ENCODE results near the gene RAB7B. TPM values are rescaled to one million over a fixed set of nuclear protein-coding genes. Genes with fewer than 3 reads are reported as not detected.

The RAB7B gene
- total RNA-seq, 3 donors from 2014 or later (not counting 1 experiment from before 2014, with no cell fraction given) = 0.19 TPM; not detected in 2

DNA sequence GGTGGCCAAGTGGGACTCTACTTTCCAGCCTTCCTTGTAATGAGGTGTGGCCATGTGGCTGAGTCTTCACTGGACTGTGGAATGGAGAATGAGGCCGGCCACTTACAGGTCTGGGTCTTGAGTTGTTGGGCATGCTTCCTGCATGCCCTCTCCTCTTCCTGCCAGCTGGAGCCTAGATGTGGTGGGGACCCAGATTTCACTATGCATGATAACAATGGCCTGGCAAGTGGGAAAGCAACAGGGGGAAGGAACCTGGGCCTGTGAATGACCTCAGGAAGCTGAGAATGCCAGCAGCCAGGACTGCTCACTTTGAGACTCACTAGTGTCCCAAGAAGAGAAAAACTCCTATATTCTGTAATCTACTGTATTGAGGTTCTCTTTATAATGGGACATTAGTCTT lies 51.4 kb downstream of the RAB7B start:
- Histone ChIP-seq H3K27ac (ENCODE audit: low read length) (no peak overlapping the region), H3K9me3 (ENCODE audit: control insufficient read depth, insufficient read depth, low read length) (no peaks in the 10 kb centered on the region), H3K4me1 (ENCODE audit: control insufficient read depth, insufficient read depth, low read length) (no peaks in the 10 kb centered on the region), H3K27me3 (ENCODE audit: control insufficient read depth, insufficient read depth, low read length) (no peaks in the 10 kb centered on the region), H3K4me3 (ENCODE audit: low read length) (no peak overlapping the region), H3K36me3 (ENCODE audit: control insufficient read depth, insufficient read depth, low read length) (no peaks in the 10 kb centered on the region)
- no peak for DNase-seq
- TF ChIP-seq, protein P1, sequence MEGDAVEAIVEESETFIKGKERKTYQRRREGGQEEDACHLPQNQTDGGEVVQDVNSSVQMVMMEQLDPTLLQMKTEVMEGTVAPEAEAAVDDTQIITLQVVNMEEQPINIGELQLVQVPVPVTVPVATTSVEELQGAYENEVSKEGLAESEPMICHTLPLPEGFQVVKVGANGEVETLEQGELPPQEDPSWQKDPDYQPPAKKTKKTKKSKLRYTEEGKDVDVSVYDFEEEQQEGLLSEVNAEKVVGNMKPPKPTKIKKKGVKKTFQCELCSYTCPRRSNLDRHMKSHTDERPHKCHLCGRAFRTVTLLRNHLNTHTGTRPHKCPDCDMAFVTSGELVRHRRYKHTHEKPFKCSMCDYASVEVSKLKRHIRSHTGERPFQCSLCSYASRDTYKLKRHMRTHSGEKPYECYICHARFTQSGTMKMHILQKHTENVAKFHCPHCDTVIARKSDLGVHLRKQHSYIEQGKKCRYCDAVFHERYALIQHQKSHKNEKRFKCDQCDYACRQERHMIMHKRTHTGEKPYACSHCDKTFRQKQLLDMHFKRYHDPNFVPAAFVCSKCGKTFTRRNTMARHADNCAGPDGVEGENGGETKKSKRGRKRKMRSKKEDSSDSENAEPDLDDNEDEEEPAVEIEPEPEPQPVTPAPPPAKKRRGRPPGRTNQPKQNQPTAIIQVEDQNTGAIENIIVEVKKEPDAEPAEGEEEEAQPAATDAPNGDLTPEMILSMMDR (IDR thresholded peaks at IDR 0.05) = no peak
- Mint-ChIP-seq H3K9me3 (no peaks in the 10 kb centered on the region), H3K36me3 (no peaks in the 10 kb centered on the region), H3K4me1 (no peaks in the 10 kb centered on the region), H3K4me3 (no peak overlapping the region), H3K27ac (no peak overlapping the region), H3K27me3 (ENCODE audit: low read depth in 2 of 2) (peaks cover 4 to 14% of the 10 kb centered on the region in 2 donors)
- no peak for ATAC-seq
- WGBS (ENCODE audit: insufficient coverage) = 91% methylated on average over 1 of the region's 1 CpG
- intact Hi-C loops (cut with micrococcal nuclease) = no loop called here

DNA sequence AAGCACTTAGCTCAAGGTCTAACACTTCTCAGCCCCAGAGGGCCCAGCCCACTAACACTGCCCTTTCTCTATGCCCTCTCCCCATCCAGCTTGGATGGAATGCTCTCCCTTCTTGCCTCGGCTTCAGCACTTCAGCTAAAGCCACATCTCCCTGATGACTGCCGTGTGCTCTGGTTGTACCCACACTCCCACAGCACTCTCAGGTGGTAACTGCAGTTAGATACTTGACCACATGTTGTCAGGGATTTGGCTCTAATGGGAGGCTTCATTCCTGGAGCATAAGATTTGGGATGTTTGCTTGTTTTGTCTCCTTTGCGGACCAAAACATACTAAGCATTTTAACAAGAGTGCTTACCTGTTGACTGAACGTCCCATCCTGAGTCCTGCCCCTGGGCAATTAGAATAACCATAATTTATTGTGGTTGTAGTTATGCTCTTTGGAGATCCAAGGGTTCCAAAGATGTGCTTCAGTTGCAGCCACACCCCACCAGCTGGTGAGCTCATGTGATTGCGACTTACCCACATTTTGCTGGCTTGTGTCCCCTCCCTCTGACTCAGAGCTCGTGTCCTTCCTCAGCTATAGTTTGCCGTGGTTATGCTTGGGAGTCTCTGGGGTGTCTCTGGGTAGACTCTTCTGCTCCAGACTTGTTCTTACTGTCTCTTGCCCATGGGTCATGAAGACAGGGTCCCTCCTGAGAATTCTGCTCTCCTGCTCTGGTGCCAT lies 52.2 kb downstream of the RAB7B start:
- TF ChIP-seq, protein P1 (IDR thresholded peaks at IDR 0.05) = no peak

GRCh38 chr1:205950280-205950679 lies 52.9 kb downstream of the RAB7B start:
- H3K27ac ChIP-seq (ENCODE audit: low read length) = no peak overlapping the region
- 84% methylated on average over 8 of the region's 8 CpGs for whole genome bisulfite sequencing (ENCODE audit: insufficient coverage)
- H3K4me1 Mint-ChIP-seq = no peaks in the 10 kb centered on the region

More for the DNA sequence above, 52.2 kb downstream of the RAB7B start:
- H3K4me1 Mint-ChIP-seq = no peaks in the 10 kb centered on the region
- H3K27ac Mint-ChIP-seq = no peak overlapping the region
- intact Hi-C loops (cut with micrococcal nuclease) = no loop called here
- no peak overlapping the region for H3K4me3 Mint-ChIP-seq
- no peaks in the 10 kb centered on the region for H3K36me3 Mint-ChIP-seq
- no peak for ATAC-seq
- WGBS (ENCODE audit: insufficient coverage) = 82% methylated on average over 7 of the region's 7 CpGs
- no peaks in the 10 kb centered on the region for H3K9me3 ChIP-seq (ENCODE audit: control insufficient read depth, insufficient read depth, low read length)
- DNase-seq = no peak
- no peaks in the 10 kb centered on the region for H3K27me3 ChIP-seq (ENCODE audit: control insufficient read depth, insufficient read depth, low read length)
- no peaks in the 10 kb centered on the region for H3K4me1 ChIP-seq (ENCODE audit: control insufficient read depth, insufficient read depth, low read length)
- peaks cover 3 to 19% of the 10 kb centered on the region in 2 donors for H3K27me3 Mint-ChIP-seq (ENCODE audit: low read depth in 2 of 2)
- H3K9me3 Mint-ChIP-seq = no peaks in the 10 kb centered on the region
- H3K4me3 ChIP-seq (ENCODE audit: low read length) = no peak overlapping the region
- H3K36me3 ChIP-seq (ENCODE audit: control insufficient read depth, insufficient read depth, low read length) = no peaks in the 10 kb centered on the region
- H3K27ac ChIP-seq (ENCODE audit: low read length) = no peak overlapping the region

More at GRCh38 chr1:205950280-205950679, 52.9 kb downstream of the RAB7B start:
- ATAC-seq = no peak
- Histone ChIP-seq H3K36me3 (ENCODE audit: control insufficient read depth, insufficient read depth, low read length) (no peaks in the 10 kb centered on the region), H3K9me3 (ENCODE audit: control insufficient read depth, insufficient read depth, low read length) (no peaks in the 10 kb centered on the region), H3K27me3 (ENCODE audit: control insufficient read depth, insufficient read depth, low read length) (no peaks in the 10 kb centered on the region), H3K4me1 (ENCODE audit: control insufficient read depth, insufficient read depth, low read length) (no peaks in the 10 kb centered on the region), H3K4me3 (ENCODE audit: low read length) (no peak overlapping the region)
- TF ChIP-seq, protein P1 (IDR thresholded peaks at IDR 0.05) = no peak
- Mint-ChIP-seq H3K27ac (no peak overlapping the region), H3K9me3 (no peaks in the 10 kb centered on the region), H3K36me3 (no peaks in the 10 kb centered on the region), H3K27me3 (ENCODE audit: low read depth in 2 of 2) (peaks cover under 1 to 19% of the 10 kb centered on the region in 2 donors), H3K4me3 (no peak overlapping the region)
- DNase-seq = no peak
- intact Hi-C loops (cut with micrococcal nuclease) = no loop called here

All from natural killer cell (primary cell).